ENCODE measurements around the gene THSD7A. TPM values are rescaled to one million over a fixed set of nuclear protein-coding genes. Genes with fewer than 3 reads are reported as not detected.

Gene THSD7A
- total RNA-seq, 2 experiments from 2014 or later: not detected

DNA sequence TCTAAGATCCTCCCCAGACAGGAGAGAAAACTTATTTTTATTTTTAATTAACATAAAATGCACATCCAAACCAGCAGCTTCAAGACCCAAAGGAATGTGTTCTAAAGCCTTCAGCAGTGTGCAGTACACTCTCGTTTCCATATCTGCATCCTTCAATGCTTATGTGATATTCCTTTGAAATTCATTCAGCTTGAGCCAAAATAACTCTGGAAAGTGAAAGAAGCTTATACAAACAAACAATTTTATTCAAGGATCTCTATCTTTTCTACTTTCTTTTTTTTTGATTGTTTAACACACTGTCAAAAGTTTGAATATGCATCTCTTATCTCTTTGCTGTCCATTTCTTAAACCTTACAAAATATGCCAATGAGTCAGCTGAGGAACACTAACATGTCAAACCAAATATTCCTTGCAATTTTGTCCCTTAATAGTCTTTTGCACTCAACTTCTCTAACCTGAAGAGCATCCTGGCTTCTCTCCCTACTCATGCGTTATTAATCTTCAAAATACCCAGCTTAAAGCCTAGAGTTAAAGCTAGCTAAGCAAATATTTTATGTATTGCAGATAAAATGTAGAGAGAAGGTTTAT lies 124.3 kb downstream of the THSD7A start:
- Mint-ChIP-seq H3K9me3 (no peaks in the 10 kb centered on the region), H3K4me3 (no peak overlapping the region), H3K36me3 (no peaks in the 10 kb centered on the region), H3K27ac (no peak overlapping the region), H3K27me3 (no peaks in the 10 kb centered on the region), H3K4me1 (ENCODE audit: low read depth) (no peaks in the 10 kb centered on the region)
- ChIA-PET POLR2A (no interaction called here), CTCF (no interaction called here)
- no peak for DNase-seq
- intact Hi-C loops (cut with micrococcal nuclease): no loop called here

GRCh38 chr7:11706666-11707605 lies 125.1 kb downstream of the THSD7A start:
- Mint-ChIP-seq H3K9me3 (no peaks in the 10 kb centered on the region), H3K4me3 (no peak overlapping the region), H3K4me1 (ENCODE audit: low read depth) (no peaks in the 10 kb centered on the region), H3K27ac (no peak overlapping the region), H3K36me3 (no peaks in the 10 kb centered on the region), H3K27me3 (no peaks in the 10 kb centered on the region)
- POLR2A ChIA-PET: no interaction called here
- intact Hi-C loops (cut with micrococcal nuclease): no loop called here
- DNase-seq: no peak
- CTCF ChIA-PET: no interaction called here

DNA sequence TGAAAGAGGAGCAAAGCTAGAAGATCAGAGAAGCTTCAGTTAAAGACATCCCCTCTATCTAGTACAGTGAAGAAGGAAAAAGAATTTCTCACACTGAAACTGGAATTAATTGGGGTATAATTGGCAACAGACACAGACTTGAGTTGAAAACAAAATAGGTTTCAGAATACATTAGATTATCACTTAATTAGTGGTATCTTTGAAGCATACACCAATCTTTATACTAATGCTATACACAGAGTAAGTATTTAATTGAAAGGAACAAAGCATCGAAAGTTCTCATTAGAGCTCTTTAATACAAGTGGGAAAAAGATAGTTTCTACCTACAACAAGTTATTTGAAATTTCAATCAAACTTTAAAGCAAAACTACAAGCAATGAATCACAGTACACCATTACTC lies 128.2 kb downstream of the THSD7A start:
- no peak overlapping the region for H3K27ac Mint-ChIP-seq
- POLR2A ChIA-PET: no interaction called here
- H3K4me1 Mint-ChIP-seq (ENCODE audit: low read depth): no peaks in the 10 kb centered on the region
- no peak overlapping the region for H3K4me3 Mint-ChIP-seq
- no peaks in the 10 kb centered on the region for H3K27me3 Mint-ChIP-seq
- DNase-seq: no peak
- no peaks in the 10 kb centered on the region for H3K36me3 Mint-ChIP-seq
- intact Hi-C loops (cut with micrococcal nuclease): no loop called here
- CTCF ChIA-PET: no interaction called here
- no peaks in the 10 kb centered on the region for H3K9me3 Mint-ChIP-seq

GRCh38 chr7:11702938-11703337 lies 129.1 kb downstream of the THSD7A start:
- H3K4me3 Mint-ChIP-seq: no peak overlapping the region
- H3K36me3 Mint-ChIP-seq: no peaks in the 10 kb centered on the region
- H3K27me3 Mint-ChIP-seq: no peaks in the 10 kb centered on the region
- CTCF ChIA-PET: interaction anchor here (0.6 kb wide), 1 partner anchor 14 kb away, joined by 3 read pairs; no protein-coding TSS in a partner anchor
- no peaks in the 10 kb centered on the region for H3K9me3 Mint-ChIP-seq
- H3K4me1 Mint-ChIP-seq (ENCODE audit: low read depth): no peaks in the 10 kb centered on the region
- intact Hi-C loops (cut with micrococcal nuclease): no loop called here
- no peak for DNase-seq
- POLR2A ChIA-PET: no interaction called here
- H3K27ac Mint-ChIP-seq: no peak overlapping the region

DNA sequence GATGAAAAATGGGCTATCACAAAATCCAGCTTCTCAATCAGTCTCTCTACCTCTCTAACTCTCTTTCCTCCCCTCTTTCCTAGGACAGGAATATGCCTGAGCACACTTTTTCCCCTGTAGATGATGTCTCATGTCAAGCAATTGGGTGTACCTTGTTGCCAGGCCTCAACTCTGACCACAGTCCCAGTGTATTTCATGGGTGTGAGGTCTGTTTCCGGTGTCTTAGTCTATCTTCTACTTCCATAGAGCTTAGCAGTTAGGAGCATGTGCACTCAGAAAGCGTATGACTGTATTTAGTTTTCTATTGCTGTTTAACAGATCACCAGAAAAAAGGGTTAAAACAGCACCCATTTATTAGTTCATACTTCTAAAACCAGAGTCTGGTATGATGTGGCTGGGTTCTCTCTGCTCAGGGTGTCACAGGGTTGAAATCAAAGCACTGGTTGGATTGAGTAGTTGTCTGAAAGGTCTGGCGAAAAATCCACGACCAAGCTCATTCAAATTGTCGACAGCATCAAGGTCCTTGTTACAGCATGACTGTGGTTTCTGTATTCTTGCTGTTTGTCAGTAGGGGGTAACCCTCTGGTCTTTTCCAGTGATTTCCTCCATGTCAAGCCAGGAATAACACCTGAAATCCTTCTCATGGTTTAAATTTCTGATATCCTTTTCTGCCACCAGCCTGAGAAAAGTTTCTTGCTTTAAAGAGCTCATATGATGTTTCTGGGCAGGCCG lies 130.0 kb downstream of the THSD7A start:
- no peaks in the 10 kb centered on the region for H3K36me3 Mint-ChIP-seq
- no peak overlapping the region for H3K27ac Mint-ChIP-seq
- H3K9me3 Mint-ChIP-seq: no peaks in the 10 kb centered on the region
- no peak overlapping the region for H3K4me3 Mint-ChIP-seq
- no peaks in the 10 kb centered on the region for H3K4me1 Mint-ChIP-seq (ENCODE audit: low read depth)
- H3K27me3 Mint-ChIP-seq: no peaks in the 10 kb centered on the region
- no peak for DNase-seq
- intact Hi-C loops (cut with micrococcal nuclease): no loop called here
- ChIA-PET CTCF (no interaction called here), POLR2A (no interaction called here)

DNA sequence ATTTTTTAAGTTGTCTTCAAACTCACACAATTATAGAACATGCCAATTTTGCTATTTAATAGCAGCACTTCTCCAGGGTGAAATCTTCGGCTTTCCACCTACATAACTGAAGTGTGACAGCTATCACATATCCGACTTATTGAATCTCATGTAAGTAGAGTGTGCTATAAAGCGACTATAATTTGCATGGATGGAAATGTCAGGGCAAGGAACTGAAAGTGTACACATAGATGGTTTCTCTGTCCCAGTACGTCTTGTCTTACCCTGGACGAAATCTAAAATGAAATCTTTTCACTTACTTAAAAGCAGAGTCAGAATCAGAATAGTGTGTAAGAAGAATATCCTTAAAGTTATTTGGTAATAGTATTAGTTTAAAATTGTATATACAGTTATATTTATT lies 132.3 kb downstream of the THSD7A start:
- Mint-ChIP-seq H3K36me3 (no peaks in the 10 kb centered on the region), H3K4me3 (no peak overlapping the region), H3K4me1 (ENCODE audit: low read depth) (no peaks in the 10 kb centered on the region), H3K9me3 (no peaks in the 10 kb centered on the region), H3K27me3 (no peaks in the 10 kb centered on the region), H3K27ac (no peak overlapping the region)
- no peak for DNase-seq
- intact Hi-C loops (cut with micrococcal nuclease): no loop called here
- POLR2A ChIA-PET: no interaction called here
- CTCF ChIA-PET: no interaction called here

DNA sequence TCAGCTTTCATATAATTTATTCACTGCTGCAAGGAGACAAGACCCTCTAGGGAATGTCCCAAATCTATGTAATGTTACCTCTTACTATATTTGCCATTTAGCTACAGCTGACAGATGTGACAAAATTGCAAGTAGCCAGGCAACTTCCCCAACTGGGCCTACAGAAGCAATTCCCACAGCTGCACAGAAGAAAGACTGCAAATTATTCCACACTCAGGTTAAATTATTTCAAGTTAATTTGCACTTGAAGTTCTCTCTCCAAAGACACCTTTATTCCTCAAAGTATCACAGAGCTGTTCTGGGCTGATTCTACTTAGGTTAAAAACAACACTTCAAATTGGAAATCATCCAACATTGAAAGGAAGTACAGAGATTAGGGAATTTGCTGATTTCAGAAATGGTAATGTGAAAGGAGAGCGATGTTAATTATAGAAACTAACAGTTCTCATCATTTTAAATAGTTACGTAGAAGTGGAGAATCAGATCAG lies 133.6 kb downstream of the THSD7A start:
- intact Hi-C loops (cut with micrococcal nuclease): no loop called here

DNA sequence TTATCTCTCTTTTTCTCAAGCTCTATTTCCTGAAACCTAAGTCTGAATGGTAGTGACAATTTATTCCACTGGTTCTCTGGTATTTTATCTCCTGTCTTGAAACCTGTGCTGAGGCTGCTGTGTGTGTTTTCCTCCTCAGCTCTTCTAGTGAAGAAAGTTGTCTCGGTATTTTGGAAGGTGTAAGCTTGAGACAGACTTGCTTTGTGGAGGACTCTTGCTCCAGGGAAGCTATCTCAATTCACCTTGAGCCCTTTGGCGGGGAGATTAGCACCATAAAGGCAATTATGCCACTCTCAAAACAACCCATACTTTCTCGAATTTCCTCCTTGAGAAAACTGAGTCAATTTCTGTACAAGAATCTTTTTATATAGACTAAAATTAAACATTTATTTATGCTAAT lies 141.6 kb downstream of the THSD7A start:
- POLR2A ChIA-PET: no interaction called here
- no peak for DNase-seq
- intact Hi-C loops (cut with micrococcal nuclease): no loop called here

More for the DNA sequence above, 133.6 kb downstream of the THSD7A start:
- no peak overlapping the region for H3K4me3 Mint-ChIP-seq
- H3K4me1 Mint-ChIP-seq (ENCODE audit: low read depth): no peaks in the 10 kb centered on the region
- H3K27ac Mint-ChIP-seq: no peak overlapping the region
- no peaks in the 10 kb centered on the region for H3K9me3 Mint-ChIP-seq
- CTCF ChIA-PET: no interaction called here
- DNase-seq: no peak
- H3K27me3 Mint-ChIP-seq: no peaks in the 10 kb centered on the region
- H3K36me3 Mint-ChIP-seq: no peaks in the 10 kb centered on the region
- POLR2A ChIA-PET: no interaction called here

DNA sequence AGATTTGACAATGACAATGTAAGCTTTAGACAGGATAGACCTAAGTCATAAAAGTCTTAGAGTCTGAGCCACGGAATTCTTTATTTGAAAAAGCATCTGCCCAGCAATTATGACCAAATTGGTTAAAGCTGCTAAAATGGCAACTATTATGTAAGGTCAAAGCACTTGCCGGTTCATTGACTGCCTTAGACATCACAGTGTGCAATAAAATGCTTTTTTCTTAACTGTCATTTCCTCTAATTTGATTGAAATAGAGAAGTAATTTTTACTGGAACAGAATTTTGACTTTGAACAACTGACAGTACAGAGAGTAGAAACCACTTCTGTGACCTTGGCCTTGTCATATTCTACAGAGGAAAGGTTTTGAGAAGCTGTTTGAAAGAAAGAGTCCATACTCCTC lies 142.9 kb downstream of the THSD7A start:
- intact Hi-C loops (cut with micrococcal nuclease): no loop called here
- Mint-ChIP-seq H3K36me3 (no peaks in the 10 kb centered on the region), H3K4me1 (ENCODE audit: low read depth) (no peaks in the 10 kb centered on the region), H3K27me3 (no peaks in the 10 kb centered on the region), H3K9me3 (peaks cover 6% of the 10 kb centered on the region), H3K27ac (no peak overlapping the region), H3K4me3 (no peak overlapping the region)
- CTCF ChIA-PET: interaction anchor here (0.7 kb wide), 1 partner anchor 14 kb away, joined by 3 read pairs; no protein-coding TSS in a partner anchor
- POLR2A ChIA-PET: no interaction called here
- no peak for DNase-seq

More for the DNA sequence above, 141.6 kb downstream of the THSD7A start:
- no peaks in the 10 kb centered on the region for H3K36me3 Mint-ChIP-seq
- CTCF ChIA-PET: no interaction called here
- no peak overlapping the region for H3K4me3 Mint-ChIP-seq
- H3K27me3 Mint-ChIP-seq: no peaks in the 10 kb centered on the region
- H3K9me3 Mint-ChIP-seq: no peaks in the 10 kb centered on the region
- no peaks in the 10 kb centered on the region for H3K4me1 Mint-ChIP-seq (ENCODE audit: low read depth)
- H3K27ac Mint-ChIP-seq: no peak overlapping the region

DNA sequence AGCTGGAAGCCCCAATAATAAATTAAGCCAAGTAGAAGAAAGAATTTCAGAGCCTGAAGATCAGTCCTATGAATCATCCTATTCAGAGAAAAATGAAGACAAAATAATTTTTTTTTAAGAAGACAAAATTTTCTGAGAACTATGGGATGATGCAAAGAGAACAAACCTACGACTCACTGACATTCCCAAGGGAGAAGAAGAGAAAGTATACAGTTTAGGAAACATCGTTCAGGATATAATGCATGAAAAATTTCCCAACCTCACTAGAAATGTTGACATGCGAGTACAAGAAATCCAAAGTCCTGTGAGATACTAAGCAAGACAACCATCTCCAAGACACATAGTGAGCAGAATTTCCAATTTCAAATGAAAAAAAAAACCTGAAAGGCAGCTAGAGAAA lies 150.5 kb downstream of the THSD7A start:
- DNase-seq: no peak
- POLR2A ChIA-PET: no interaction called here
- CTCF ChIA-PET: no interaction called here
- Mint-ChIP-seq H3K4me3 (no peak overlapping the region), H3K4me1 (ENCODE audit: low read depth) (no peaks in the 10 kb centered on the region), H3K9me3 (peaks cover 39% of the 10 kb centered on the region), H3K27me3 (no peaks in the 10 kb centered on the region), H3K36me3 (no peaks in the 10 kb centered on the region), H3K27ac (no peak overlapping the region)
- intact Hi-C loops (cut with micrococcal nuclease): no loop called here

DNA sequence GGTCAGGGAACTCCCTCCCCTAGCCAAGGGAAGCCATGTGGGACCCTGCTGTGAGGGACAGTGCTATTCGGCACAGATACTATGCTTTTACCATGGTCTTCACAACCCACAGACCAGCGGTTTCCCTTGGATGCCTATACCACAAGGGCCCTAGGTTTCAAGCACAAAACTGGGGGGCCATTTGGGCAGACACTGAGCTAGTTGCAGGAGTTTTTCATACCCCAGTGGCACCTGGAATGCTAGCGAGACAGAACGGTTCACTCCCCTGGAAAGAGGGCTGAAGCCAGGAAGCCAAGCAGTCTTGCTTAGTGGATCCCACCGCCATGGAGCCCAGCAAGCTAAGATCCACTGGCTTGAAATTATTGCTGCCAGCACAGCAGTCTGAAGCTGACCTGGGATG lies 156.8 kb downstream of the THSD7A start:
- intact Hi-C loops (cut with micrococcal nuclease): no loop called here
- ChIA-PET POLR2A (no interaction called here), CTCF (no interaction called here)
- Mint-ChIP-seq H3K27ac (no peak overlapping the region), H3K4me1 (ENCODE audit: low read depth) (no peaks in the 10 kb centered on the region), H3K27me3 (no peaks in the 10 kb centered on the region), H3K9me3 (peaks cover 19% of the 10 kb centered on the region), H3K36me3 (no peaks in the 10 kb centered on the region), H3K4me3 (no peak overlapping the region)
- no peak for DNase-seq

- ChIA-PET CTCF (no interaction called here), POLR2A (no interaction called here)
- intact Hi-C loops (cut with micrococcal nuclease): no loop called here
- no peaks in the 10 kb centered on the region for H3K36me3 Mint-ChIP-seq
- no peaks in the 10 kb centered on the region for H3K27me3 Mint-ChIP-seq
- no peak overlapping the region for H3K4me3 Mint-ChIP-seq
- H3K4me1 Mint-ChIP-seq (ENCODE audit: low read depth): no peaks in the 10 kb centered on the region
- DNase-seq: no peak
- no peak overlapping the region for H3K27ac Mint-ChIP-seq
- H3K9me3 Mint-ChIP-seq: no peaks in the 10 kb centered on the region
Observed at GRCh38 chr7:11668727-11669126, 163.3 kb downstream of the THSD7A start.
